ENCODE data around the gene NPAS3. TPM values are rescaled to one million over a fixed set of nuclear protein-coding genes. Genes with fewer than 3 reads are reported as not detected.
"Not testable (repeated sequence)": the region's sequence is repeated elsewhere in the genome, so short reads cannot be mapped to it uniquely, and the experiment has no call there.

Gene NPAS3
- total RNA-seq, 1 donor from 2014 or later, result 2.5 TPM

DNA sequence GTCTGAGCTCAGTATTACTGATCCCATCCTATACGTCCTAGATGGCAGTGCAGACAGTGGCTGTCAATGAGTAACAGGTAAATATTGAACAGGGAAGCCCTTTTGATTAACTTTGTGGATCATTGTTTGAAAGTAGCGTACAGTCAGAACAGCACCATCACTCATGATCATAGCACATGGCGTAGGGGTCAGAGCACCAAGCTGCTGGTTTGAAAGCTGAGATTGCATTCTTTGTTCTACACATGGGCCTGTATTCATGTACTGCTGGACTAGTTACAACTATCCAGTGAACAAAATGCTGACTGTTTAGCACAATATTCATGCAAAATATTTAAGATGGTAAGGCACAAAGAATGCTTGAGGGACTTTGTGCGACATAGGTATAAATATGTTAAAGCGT is 131.8 kb downstream of the NPAS3 start:
- no peak for DNase-seq
- Histone ChIP-seq H3K27ac (replicated peaks) (no peak overlapping the region), H3K4me1 (no peaks in the 10 kb centered on the region), H3K9me3 (replicated peaks) (no peaks in the 10 kb centered on the region), H3K4me3 (no peak overlapping the region), H3K27me3 (ENCODE audit: low read depth) (no peaks in the 10 kb centered on the region), H3K36me3 (no peaks in the 10 kb centered on the region)
- intact Hi-C loops (cut with micrococcal nuclease), result no loop called here
- TF ChIP-seq, protein P1, sequence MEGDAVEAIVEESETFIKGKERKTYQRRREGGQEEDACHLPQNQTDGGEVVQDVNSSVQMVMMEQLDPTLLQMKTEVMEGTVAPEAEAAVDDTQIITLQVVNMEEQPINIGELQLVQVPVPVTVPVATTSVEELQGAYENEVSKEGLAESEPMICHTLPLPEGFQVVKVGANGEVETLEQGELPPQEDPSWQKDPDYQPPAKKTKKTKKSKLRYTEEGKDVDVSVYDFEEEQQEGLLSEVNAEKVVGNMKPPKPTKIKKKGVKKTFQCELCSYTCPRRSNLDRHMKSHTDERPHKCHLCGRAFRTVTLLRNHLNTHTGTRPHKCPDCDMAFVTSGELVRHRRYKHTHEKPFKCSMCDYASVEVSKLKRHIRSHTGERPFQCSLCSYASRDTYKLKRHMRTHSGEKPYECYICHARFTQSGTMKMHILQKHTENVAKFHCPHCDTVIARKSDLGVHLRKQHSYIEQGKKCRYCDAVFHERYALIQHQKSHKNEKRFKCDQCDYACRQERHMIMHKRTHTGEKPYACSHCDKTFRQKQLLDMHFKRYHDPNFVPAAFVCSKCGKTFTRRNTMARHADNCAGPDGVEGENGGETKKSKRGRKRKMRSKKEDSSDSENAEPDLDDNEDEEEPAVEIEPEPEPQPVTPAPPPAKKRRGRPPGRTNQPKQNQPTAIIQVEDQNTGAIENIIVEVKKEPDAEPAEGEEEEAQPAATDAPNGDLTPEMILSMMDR (IDR thresholded peaks at IDR 0.05; ENCODE audit: borderline replicate concordance), result no peak

DNA sequence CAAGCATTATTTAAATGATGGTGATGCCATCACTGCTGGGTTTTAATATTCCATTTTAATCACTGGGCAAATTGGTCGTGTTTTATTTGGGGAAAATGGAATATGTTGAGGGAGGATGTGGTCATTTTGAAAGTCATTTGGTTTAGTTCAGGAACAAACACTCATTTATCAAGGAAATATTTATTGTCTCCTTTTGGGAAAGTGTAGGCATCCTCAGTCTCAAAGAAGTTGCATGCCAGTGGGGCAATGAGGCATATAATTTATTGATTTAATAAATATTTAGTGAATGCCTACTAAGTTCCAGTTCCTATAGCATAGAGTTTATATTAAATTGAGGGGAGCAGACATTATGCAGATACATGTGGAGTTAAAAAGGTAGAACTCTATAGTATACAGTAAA is 134.3 kb downstream of the NPAS3 start:
- Histone ChIP-seq H3K9me3 (replicated peaks) (no peaks in the 10 kb centered on the region), H3K27ac (replicated peaks) (no peak overlapping the region), H3K36me3 (no peaks in the 10 kb centered on the region), H3K4me3 (no peak overlapping the region), H3K27me3 (ENCODE audit: low read depth) (no peaks in the 10 kb centered on the region), H3K4me1 (no peaks in the 10 kb centered on the region)
- intact Hi-C loops (cut with micrococcal nuclease), result no loop called here
- TF ChIP-seq, protein P1 (IDR thresholded peaks at IDR 0.05; ENCODE audit: borderline replicate concordance), result no peak
- no peak for DNase-seq

GRCh38 chr14:33081259-33081658 is 142.6 kb downstream of the NPAS3 start:
- intact Hi-C loops (cut with micrococcal nuclease), result no loop called here

DNA sequence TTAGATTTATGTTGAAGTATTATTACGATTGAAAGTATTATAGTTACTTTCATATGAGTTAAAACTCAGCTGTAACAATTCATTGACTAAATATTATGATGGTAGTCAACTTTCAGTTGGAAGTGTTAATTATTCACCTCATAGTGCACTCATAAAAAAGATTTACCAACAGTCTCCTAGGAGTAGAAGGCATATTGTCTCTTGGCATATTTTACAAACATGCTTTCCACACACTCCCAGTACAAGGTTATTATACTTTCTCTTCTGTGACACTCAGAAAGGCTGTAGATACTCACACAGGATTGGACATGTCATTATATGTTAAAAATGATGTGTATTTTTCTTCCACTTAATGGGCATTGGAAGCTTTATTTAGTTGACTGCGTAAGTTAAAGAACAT is 147.1 kb downstream of the NPAS3 start:
- Histone ChIP-seq H3K4me1 (peaks cover 8% of the 10 kb centered on the region), H3K4me3 (no peak overlapping the region), H3K36me3 (no peaks in the 10 kb centered on the region), H3K27me3 (ENCODE audit: low read depth) (no peaks in the 10 kb centered on the region), H3K27ac (replicated peaks) (no peak overlapping the region), H3K9me3 (replicated peaks) (peaks cover 13% of the 10 kb centered on the region)
- TF ChIP-seq, protein P1 (IDR thresholded peaks at IDR 0.05; ENCODE audit: borderline replicate concordance), result no peak
- intact Hi-C loops (cut with micrococcal nuclease), result no loop called here
- DNase-seq, result no peak

More at GRCh38 chr14:33081259-33081658, 142.6 kb downstream of the NPAS3 start:
- TF ChIP-seq, protein P1 (IDR thresholded peaks at IDR 0.05; ENCODE audit: borderline replicate concordance), result no peak
- DNase-seq, result no peak
- Histone ChIP-seq H3K4me1 (peaks cover 8% of the 10 kb centered on the region), H3K4me3 (no peak overlapping the region), H3K9me3 (replicated peaks) (no peaks in the 10 kb centered on the region), H3K27me3 (ENCODE audit: low read depth) (no peaks in the 10 kb centered on the region), H3K36me3 (no peaks in the 10 kb centered on the region), H3K27ac (replicated peaks) (no peak overlapping the region)

DNA sequence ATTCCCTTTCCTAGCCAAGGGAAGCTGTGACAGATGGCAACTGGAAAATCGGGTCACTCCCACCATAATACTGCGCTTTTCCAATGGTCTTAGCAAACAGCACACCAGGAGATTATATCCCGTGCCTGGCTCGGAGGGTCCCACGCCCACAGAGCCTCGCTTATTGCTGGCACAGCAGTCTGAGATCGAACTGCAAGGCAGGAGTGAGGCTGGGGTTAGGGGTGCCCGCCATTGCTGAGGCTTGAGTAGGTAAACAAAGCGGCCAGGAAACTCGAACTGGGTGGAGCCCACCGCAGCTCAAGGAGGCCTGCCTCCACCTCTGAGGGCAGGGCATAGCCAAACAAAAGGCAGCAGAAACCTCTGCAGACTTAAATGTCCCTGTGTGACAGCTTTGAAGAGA is 149.6 kb downstream of the NPAS3 start:
- peaks cover 25% of the 10 kb centered on the region for H3K9me3 ChIP-seq (replicated peaks)
- DNase-seq; H3K27ac ChIP-seq (replicated peaks); intact Hi-C loops (cut with micrococcal nuclease); H3K27me3 ChIP-seq (ENCODE audit: low read depth); H3K4me3 ChIP-seq; H3K36me3 ChIP-seq; H3K4me1 ChIP-seq: not testable (repeated sequence)

GRCh38 chr14:33098016-33098415 is 159.3 kb downstream of the NPAS3 start:
- no peaks in the 10 kb centered on the region for H3K27me3 ChIP-seq (ENCODE audit: low read depth)
- H3K36me3 ChIP-seq, result no peaks in the 10 kb centered on the region
- peaks cover 3% of the 10 kb centered on the region for H3K4me1 ChIP-seq
- DNase-seq, result no peak
- H3K4me3 ChIP-seq, result no peak overlapping the region
- H3K27ac ChIP-seq (replicated peaks), result no peak overlapping the region
- intact Hi-C loops (cut with micrococcal nuclease), result no loop called here
- peaks cover 13% of the 10 kb centered on the region for H3K9me3 ChIP-seq (replicated peaks)
- TF ChIP-seq, protein P1 (IDR thresholded peaks at IDR 0.05; ENCODE audit: borderline replicate concordance), result no peak
